ENCODE results near the gene MAFG.

Gene MAFG

GRCh38 chr17:81927653-81928543 is at the start of gene MAFG:
TSS of gene MAFG (minus strand) at chr17:81927735. CDS start at chr17:81923185, 4,550 bp downstream.
- DNase-seq = peak; percentile 97 to 98
- TF ChIP-seq POLR2A (IDR thresholded peaks at IDR 0.05; ENCODE audit: low read length) (peak; percentile 53), GATA1 (IDR thresholded peaks at IDR 0.05; ENCODE audit: low read depth, low read length) (no peak)

- peak; percentile 41 to 56 for DNase-seq
- no peak for TF ChIP-seq POLR2A (IDR thresholded peaks at IDR 0.05; ENCODE audit: low read length)
These were observed 49.0 kb upstream of the MAFG start for GRCh38 chr17:81976332-81977210.

GRCh38 chr17:81973432-81973831 is 45.9 kb upstream of the MAFG start:
- no peak for TF ChIP-seq GATA1 (IDR thresholded peaks at IDR 0.05; ENCODE audit: low read depth, low read length)
- TF ChIP-seq POLR2A (IDR thresholded peaks at IDR 0.05; ENCODE audit: low read length) = no peak
- DNase-seq = no peak

DNA sequence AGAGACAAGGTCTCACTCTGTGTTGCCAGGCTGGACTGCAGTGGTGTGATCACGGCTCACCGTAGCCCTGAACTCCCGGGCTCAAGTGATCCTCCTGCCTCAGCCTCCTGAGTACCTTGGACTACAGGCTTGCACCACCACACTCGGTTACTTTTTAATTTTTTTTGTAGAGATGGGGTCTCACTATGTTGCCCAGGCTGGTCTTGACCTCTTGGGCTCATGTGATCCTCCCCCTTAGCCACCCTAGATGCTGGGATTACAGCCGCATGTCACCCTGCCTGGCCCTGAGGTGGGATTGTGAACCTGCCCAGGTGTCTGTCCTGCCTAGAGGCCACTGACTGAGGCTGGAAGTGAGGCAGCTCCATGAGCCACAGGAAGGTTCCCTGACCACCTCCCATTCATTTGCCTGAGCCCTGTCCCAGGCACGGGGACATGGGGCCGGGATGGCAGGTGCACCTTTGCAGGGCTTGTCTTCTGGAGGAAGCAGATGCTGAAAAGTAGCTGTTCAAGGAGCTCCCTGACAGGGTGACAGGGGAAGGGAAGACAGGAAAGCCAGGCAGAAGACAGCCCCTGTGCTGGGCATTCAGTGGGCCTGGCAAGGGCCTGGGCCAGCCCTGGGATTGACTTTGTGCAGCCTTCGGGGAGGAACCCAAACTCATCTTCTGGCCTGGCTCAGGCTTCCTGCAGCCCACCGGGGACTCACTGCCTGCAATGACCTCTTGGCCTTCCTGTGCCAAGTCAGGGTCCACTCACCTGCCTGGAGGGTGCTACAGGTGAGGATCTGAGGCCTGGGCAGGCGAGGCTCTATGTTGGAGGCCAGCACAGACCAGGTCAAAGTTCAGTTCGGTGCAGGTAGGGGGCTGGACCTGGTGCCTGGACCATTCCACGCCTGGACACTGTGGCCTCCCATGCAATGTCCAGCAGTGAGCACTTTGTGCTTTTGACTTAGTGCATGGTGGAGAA is 41.6 kb upstream of the MAFG start:
- TF ChIP-seq GATA1 (IDR thresholded peaks at IDR 0.05; ENCODE audit: low read depth, low read length) (no peak), POLR2A (IDR thresholded peaks at IDR 0.05; ENCODE audit: low read length) (no peak)
- DNase-seq = no peak

DNA sequence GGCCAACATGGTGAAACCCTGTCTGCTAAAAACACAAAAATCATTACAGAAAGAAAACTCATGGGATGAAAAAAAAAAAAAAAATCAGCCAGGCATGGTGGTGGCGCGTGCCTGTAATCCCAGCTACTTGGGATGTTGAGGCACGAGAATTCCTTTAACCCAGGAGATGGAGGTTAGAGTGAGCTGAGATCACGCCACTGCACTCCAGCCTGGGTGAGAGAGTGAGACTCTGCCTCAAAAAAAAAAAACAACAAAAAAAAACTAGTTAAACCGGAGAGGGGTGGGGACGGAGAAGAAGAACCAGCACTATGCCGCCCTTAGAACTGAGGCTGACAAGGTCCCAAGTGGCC is 40.8 kb upstream of the MAFG start:
- DNase-seq = no peak

GRCh38 chr17:81967533-81968395 is 40.2 kb upstream of the MAFG start:
- no peak for TF ChIP-seq POLR2A (IDR thresholded peaks at IDR 0.05; ENCODE audit: low read length)
- TF ChIP-seq GATA1 (IDR thresholded peaks at IDR 0.05; ENCODE audit: low read depth, low read length) = no peak
- DNase-seq = peak; percentile 80 to 84

More for the DNA sequence above, 40.8 kb upstream of the MAFG start:
- TF ChIP-seq POLR2A (IDR thresholded peaks at IDR 0.05; ENCODE audit: low read length) = no peak
- TF ChIP-seq GATA1 (IDR thresholded peaks at IDR 0.05; ENCODE audit: low read depth, low read length) = no peak

DNA sequence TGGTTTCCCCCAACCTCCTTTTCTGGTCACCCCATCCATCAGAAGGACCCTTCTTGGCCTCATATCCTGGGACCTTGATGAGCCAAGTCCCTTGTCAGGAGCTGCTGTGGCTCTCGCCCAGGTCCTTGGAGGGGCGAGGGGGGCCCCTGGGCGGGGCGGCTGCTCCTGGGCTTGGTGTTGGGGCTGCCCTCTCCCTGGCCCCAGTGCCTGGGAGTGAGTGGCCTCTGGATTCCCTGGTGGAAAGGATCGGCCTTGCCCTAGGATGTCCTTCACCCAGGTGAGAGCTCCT is 39.7 kb upstream of the MAFG start:
- no peak for TF ChIP-seq GATA1 (IDR thresholded peaks at IDR 0.05; ENCODE audit: low read depth, low read length)
- no peak for TF ChIP-seq POLR2A (IDR thresholded peaks at IDR 0.05; ENCODE audit: low read length)
- DNase-seq = no peak

DNA sequence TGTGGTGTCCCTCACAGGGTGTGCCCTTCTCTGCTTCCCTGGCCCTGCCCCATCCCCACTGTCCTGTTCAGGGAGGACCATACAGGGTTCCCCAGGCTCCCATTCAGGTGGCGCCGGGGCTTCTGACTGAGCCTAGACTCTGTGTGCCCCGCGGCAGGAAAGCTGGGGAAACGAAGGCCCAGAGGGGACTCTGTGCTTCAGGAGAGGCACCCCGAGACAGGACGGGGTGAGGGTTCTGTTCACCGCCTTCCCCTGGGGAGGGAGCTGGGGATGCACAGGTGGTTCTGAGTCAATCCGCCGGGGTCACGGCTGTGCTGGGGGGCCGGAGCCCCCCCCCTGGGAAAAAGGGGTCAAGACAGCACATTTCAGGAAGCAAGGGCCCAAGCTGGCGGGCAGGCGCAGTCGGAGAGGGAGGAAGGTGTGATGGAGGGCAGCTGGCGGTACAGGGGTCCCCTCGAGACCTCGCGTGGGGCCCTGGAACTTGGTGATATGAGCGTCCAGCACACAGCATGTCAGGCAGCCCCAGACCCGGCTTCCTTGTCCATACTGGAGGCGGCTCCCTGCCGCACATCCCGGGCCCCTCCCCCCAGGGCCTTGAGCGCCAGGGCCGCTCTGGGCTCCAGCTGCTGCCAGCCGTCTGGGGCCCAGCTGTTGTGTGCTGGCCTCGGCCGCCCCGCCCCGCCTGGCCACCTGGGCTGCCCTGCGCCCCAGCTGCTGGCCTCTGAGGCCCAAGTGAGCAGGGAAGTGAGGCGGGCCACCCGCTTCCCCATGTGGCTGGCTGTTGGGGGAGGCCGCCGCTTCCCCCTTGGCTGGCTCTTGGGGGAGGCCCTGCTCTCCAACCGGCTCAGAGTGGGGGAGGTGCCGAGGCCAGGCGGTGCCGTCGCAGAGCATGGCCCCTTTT is 39.1 kb upstream of the MAFG start:
- no peak for DNase-seq
- TF ChIP-seq GATA1 (IDR thresholded peaks at IDR 0.05; ENCODE audit: low read depth, low read length) (no peak), POLR2A (IDR thresholded peaks at IDR 0.05; ENCODE audit: low read length) (no peak)

GRCh38 chr17:81964081-81964849 is 36.7 kb upstream of the MAFG start:
- no peak for DNase-seq
- no peak for TF ChIP-seq POLR2A (IDR thresholded peaks at IDR 0.05; ENCODE audit: low read length)
- TF ChIP-seq GATA1 (IDR thresholded peaks at IDR 0.05; ENCODE audit: low read depth, low read length) = no peak

GRCh38 chr17:81962499-81963441 is 35.2 kb upstream of the MAFG start:
- DNase-seq = no peak

More at GRCh38 chr17:81962499-81963441, 35.2 kb upstream of the MAFG start:
- TF ChIP-seq POLR2A (IDR thresholded peaks at IDR 0.05; ENCODE audit: low read length) (no peak), GATA1 (IDR thresholded peaks at IDR 0.05; ENCODE audit: low read depth, low read length) (no peak)

Data from erythroblast (primary cell).